ENCODE results near the gene ASCL5.

ASCL5 gene

GRCh38 chr1:201136355-201137023 lies 9.5 kb upstream of the ASCL5 start:
- no peak for DNase-seq (ENCODE audit: low read depth in 2 of 2)

GRCh38 chr1:201134405-201134804 lies 7.4 kb upstream of the ASCL5 start:
- no peak for DNase-seq (ENCODE audit: low read depth in 2 of 2)

- DNase-seq (ENCODE audit: low read depth in 2 of 2) = no peak
These were observed 4.4 kb upstream of the ASCL5 start for GRCh38 chr1:201131398-201131797.

GRCh38 chr1:201128962-201129361 lies 2.0 kb upstream of the ASCL5 start:
- DNase-seq (ENCODE audit: low read depth in 2 of 2) = no peak

GRCh38 chr1:201128476-201128875 lies 1.5 kb upstream of the ASCL5 start:
- DNase-seq (ENCODE audit: low read depth in 2 of 2) = no peak

DNA sequence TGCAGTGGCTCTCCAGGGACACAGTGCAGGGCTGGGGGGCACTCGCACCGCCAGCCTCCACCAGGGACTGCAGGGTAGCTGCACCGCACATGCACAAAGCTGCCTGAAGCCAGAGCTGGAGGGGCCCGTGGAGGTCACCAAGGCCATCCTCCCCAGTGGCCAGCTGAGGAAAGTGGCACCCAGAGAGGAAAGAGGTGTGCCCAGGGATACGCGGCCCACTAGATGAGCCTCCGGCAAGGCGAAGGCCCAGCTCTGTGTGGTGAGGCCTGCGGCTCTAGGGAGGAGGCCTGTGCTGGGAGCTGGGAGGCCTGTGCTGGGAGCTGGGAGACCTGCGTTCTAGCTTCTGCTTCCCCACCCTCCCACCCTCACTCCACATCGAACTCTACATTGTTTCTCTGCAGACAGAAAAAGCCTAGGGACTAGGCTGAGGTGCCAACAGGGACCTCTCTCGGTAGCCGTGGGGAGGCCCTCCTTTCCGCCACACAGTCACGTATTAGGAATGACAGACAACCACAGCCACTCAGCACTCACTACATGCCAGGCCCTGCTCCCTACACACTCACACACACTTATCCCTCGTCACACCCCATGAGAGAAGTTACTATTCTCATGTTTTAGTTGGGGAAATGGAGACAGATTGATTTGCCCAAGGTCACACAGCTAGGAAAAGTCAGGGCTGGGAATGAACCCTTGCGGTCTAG lies 921 bp upstream of the ASCL5 start:
- DNase-seq (ENCODE audit: low read depth in 2 of 2) = no peak

- no peak for DNase-seq (ENCODE audit: low read depth in 2 of 2)
These were observed 537 bp downstream of the ASCL5 start for GRCh38 chr1:201126463-201126831.

DNA sequence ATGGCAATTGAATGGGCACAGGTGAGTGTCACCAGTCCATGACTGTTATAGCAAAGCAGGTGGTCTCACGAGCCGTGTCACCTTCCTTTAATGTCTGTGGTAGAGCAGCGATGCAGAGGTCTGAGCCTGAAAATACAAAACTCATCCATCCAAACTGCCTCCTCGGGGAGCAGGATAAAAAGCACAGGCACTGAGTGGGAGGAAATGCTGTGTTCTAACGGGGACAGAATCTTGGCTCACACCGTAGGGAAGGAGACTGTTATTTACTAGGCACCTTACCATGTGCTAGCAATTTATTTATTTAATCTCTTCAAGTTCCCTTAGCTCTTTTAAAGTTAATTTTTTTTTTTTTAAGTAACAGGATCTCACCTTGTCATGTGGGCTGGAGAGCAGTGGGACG lies 1.2 kb downstream of the ASCL5 start:
- DNase-seq (ENCODE audit: low read depth in 2 of 2) = no peak

- DNase-seq (ENCODE audit: low read depth in 2 of 2) = no peak
These were observed 2.0 kb downstream of the ASCL5 start for GRCh38 chr1:201125019-201125418.

DNA sequence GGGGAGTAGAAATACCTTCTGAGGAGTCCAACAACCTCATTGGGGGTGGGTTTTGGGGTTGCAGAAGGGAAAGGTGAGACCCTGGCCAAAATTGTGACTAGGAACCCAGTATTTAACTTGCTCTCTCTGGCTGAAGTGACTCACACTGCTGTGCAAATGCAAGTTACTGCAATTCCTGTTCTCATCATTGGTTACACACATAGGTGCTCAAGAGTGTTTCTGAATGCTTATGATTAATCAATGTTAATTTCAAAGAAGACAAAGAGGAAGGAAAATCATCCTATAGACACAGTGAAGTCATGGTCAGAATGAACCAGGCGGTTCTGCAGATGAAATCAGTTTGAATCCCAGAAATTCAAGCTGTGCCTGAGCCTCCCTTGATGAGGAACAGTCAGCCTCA lies 3.1 kb downstream of the ASCL5 start:
- no peak for DNase-seq (ENCODE audit: low read depth in 2 of 2)

- no peak for DNase-seq (ENCODE audit: low read depth in 2 of 2)
These were observed 4.5 kb downstream of the ASCL5 start for GRCh38 chr1:201122321-201122957.

- peak in 1 of 2 donors; percentile 15 for DNase-seq (ENCODE audit: low read depth in 2 of 2)
These were observed 7.5 kb downstream of the ASCL5 start for GRCh38 chr1:201119206-201120197.

DNA sequence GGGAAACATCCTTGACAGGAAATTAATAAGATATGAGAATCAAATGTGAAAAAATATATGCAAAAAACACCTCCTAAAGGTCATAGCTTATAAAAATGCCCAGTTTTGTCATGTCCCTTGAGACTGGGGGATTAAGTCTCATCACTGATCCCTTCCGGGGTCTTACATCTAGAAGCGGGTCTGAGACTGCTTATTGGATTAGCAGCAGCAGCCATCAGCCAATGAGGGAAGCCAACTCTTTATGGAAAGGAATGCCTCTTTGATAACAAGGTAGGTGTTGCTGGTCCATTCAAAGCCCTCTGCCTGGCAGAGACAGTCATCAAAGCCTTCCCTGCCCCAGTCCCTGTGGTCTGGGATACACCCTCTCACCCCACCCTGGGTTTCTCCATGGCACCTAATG lies 10.9 kb downstream of the ASCL5 start:
- no peak for DNase-seq (ENCODE audit: low read depth in 2 of 2)

DNA sequence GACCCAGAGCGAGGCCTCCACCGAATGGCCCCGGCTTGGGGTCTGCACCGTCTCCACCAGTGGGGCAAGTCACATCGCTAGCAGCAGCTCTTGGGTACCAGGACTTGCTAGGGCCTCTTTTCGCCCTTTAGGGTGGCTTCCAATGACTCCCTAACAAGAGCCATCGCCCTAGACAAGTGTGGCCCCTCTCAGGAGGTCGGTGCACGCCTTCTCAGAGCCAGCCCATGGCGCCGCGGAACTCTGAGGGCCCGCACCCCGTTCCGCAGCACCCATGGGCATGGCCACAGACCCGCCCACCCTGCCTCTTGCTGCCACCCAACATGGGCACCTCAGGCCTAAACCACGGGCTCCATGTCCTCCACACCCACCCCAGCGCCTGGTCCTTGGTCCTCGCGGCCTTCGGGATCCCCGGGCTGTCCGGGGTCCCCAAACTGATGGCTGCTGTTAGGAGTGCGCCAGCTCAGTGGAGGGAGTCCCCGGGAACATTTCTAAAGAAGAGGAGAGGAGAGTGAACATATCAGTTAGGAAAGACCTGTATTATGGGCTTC lies 11.5 kb downstream of the ASCL5 start:
- DNase-seq (ENCODE audit: low read depth in 2 of 2) = no peak

GRCh38 chr1:201114245-201115131 lies 12.5 kb downstream of the ASCL5 start:
- DNase-seq (ENCODE audit: low read depth in 2 of 2) = peak; percentile 42 to 53

DNA sequence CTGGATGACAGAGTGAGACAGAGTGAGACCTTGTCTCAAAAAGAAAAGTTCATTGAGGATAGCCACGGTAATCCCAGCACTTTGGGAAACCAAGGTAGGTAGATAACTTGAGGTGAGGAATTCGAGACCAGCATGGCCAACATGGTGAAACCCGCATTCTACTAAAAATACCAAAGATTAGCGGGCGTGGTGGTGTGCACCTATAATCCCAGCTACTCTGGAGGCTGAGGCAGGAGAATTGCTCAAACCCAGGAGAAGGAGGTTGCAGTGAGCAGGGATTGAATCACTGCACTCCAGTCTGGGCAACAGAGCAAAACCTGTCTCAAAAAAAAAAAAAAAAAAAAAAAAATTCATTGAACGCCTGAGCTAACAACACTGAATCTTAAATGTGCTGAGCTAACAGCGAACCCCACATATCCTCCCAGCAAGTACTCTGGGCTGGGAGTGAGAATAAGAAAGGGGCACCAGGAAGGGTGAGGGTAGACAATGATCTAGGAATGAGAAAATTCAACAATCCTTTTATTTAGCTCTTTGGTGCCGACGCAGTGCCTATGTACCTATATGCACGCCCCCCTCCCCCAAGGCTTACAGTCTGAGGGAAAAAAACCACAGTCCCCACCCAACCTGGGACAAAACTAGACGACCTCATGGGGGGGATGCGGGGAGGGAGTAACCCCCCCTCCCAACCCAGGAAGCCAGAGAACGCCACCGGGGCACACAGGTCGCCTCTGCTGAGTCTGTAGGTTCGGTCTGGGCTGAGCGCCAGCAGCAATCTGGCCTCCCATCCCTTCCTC lies 13.3 kb downstream of the ASCL5 start:
- DNase-seq (ENCODE audit: low read depth in 2 of 2) = no peak

- no peak for DNase-seq (ENCODE audit: low read depth in 2 of 2)
These were observed 14.1 kb downstream of the ASCL5 start for GRCh38 chr1:201112926-201113325.

GRCh38 chr1:201112173-201112731 lies 14.7 kb downstream of the ASCL5 start, which contains the start of gene CACNA1S:
Gene CACNA1S, minus strand, starts transcription at chr1:201112426. Its CDS starts 87 bp downstream, at chr1:201112339.
- DNase-seq (ENCODE audit: low read depth in 2 of 2) = no peak

- DNase-seq (ENCODE audit: low read depth in 2 of 2) = no peak
These were observed 15.3 kb downstream of the ASCL5 start for GRCh38 chr1:201111672-201112071.
